Measurements from ENCODE around the gene MALRD1.

GRCh38 chr10:19775296-19775695, 726.7 kb downstream of the MALRD1 start:
- TF ChIP-seq CTCF (IDR thresholded peaks at IDR 0.05; ENCODE audit: low read depth, low read length) (no peak), EZH2phosphoT487 (IDR thresholded peaks at IDR 0.05; ENCODE audit: low read depth) (no peak)

Data from OCI-LY3 (cell line).